ENCODE data around the gene RELL1. TPM values are rescaled to one million over a fixed set of nuclear protein-coding genes. Genes with fewer than 3 reads are reported as not detected.

Gene RELL1
- total RNA-seq, 2 experiments from 2014 or later: 53.5 to 62.3 TPM

- CTCF ChIA-PET (ENCODE audit: unreplicated experiment): no interaction called here
- no peaks in the 10 kb centered on the region for H3K9me3 ChIP-seq (ENCODE audit: low read length)
- no peak overlapping the region for H3K4me3 ChIP-seq (ENCODE audit: low read depth, low read length, poor library complexity, severe bottlenecking)
These were observed 52.0 kb downstream of the RELL1 start for GRCh38 chr4:37634180-37634579.

GRCh38 chr4:37632836-37633235, 53.3 kb downstream of the RELL1 start:
- no peak for DNase-seq (ENCODE audit: low spot score)
- CTCF ChIA-PET (ENCODE audit: unreplicated experiment): no interaction called here

More at GRCh38 chr4:37634180-37634579, 52.0 kb downstream of the RELL1 start:
- Histone ChIP-seq H3K4me1 (ENCODE audit: insufficient read depth, low read length, poor library complexity, severe bottlenecking) (no peaks in the 10 kb centered on the region), H3K27ac (ENCODE audit: low read depth, low read length, poor library complexity, severe bottlenecking) (no peak overlapping the region), H3K9me2 (ENCODE audit: insufficient read depth, low read length) (no peaks in the 10 kb centered on the region), H2AFZ (ENCODE audit: low read length) (no peak overlapping the region), H3K79me2 (ENCODE audit: insufficient read depth, low read depth, low read length) (no peaks in the 10 kb centered on the region), H3K4me2 (ENCODE audit: low read length) (no peak overlapping the region), H4K20me1 (ENCODE audit: insufficient read depth, low read length) (no peaks in the 10 kb centered on the region), H3K36me3 (ENCODE audit: insufficient read depth, low read length) (peaks cover 80% of the 10 kb centered on the region)
- DNase-seq (ENCODE audit: low spot score): no peak
- TF ChIP-seq, protein P1, sequence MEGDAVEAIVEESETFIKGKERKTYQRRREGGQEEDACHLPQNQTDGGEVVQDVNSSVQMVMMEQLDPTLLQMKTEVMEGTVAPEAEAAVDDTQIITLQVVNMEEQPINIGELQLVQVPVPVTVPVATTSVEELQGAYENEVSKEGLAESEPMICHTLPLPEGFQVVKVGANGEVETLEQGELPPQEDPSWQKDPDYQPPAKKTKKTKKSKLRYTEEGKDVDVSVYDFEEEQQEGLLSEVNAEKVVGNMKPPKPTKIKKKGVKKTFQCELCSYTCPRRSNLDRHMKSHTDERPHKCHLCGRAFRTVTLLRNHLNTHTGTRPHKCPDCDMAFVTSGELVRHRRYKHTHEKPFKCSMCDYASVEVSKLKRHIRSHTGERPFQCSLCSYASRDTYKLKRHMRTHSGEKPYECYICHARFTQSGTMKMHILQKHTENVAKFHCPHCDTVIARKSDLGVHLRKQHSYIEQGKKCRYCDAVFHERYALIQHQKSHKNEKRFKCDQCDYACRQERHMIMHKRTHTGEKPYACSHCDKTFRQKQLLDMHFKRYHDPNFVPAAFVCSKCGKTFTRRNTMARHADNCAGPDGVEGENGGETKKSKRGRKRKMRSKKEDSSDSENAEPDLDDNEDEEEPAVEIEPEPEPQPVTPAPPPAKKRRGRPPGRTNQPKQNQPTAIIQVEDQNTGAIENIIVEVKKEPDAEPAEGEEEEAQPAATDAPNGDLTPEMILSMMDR (conservative IDR thresholded peaks at IDR 0.05; ENCODE audit: low read length): no peak
- no peak for TF ChIP-seq EZH2phosphoT487 (IDR thresholded peaks at IDR 0.05; ENCODE audit: borderline replicate concordance, low read depth, low read length)
- BruUV-seq (replicated peaks): no TSS peak
- intact Hi-C loops (cut with micrococcal nuclease; ENCODE audit: unreplicated experiment): no loop called here
- POLR2A ChIA-PET: no interaction called here

GRCh38 chr4:37631551-37631950, 54.6 kb downstream of the RELL1 start:
- TF ChIP-seq EZH2phosphoT487 (IDR thresholded peaks at IDR 0.05; ENCODE audit: borderline replicate concordance, low read depth, low read length): no peak
- TF ChIP-seq, protein P1 (conservative IDR thresholded peaks at IDR 0.05; ENCODE audit: low read length): no peak
- BruUV-seq (replicated peaks): no TSS peak
- ChIA-PET POLR2A (interaction anchor here (0.6 kb wide), 2 partner anchors 18 to 41 kb away, joined by 3 read pairs; no protein-coding TSS in a partner anchor), CTCF (ENCODE audit: unreplicated experiment) (no interaction called here)
- no peak for DNase-seq (ENCODE audit: low spot score)
- Histone ChIP-seq H3K4me1 (ENCODE audit: insufficient read depth, low read length, poor library complexity, severe bottlenecking) (no peaks in the 10 kb centered on the region), H4K20me1 (ENCODE audit: insufficient read depth, low read length) (no peaks in the 10 kb centered on the region), H3K9me2 (ENCODE audit: insufficient read depth, low read length) (no peaks in the 10 kb centered on the region), H3K9me3 (ENCODE audit: low read length) (no peaks in the 10 kb centered on the region), H2AFZ (ENCODE audit: low read length) (no peak overlapping the region), H3K4me3 (ENCODE audit: low read depth, low read length, poor library complexity, severe bottlenecking) (no peak overlapping the region), H3K27ac (ENCODE audit: low read depth, low read length, poor library complexity, severe bottlenecking) (no peak overlapping the region), H3K36me3 (ENCODE audit: insufficient read depth, low read length) (peaks cover 86% of the 10 kb centered on the region), H3K79me2 (ENCODE audit: insufficient read depth, low read depth, low read length) (no peaks in the 10 kb centered on the region), H3K4me2 (ENCODE audit: low read length) (no peak overlapping the region)
- intact Hi-C loops (cut with micrococcal nuclease; ENCODE audit: unreplicated experiment): no loop called here

More at GRCh38 chr4:37632836-37633235, 53.3 kb downstream of the RELL1 start:
- intact Hi-C loops (cut with micrococcal nuclease; ENCODE audit: unreplicated experiment): no loop called here
- no TSS peak for BruUV-seq (replicated peaks)
- H3K36me3 ChIP-seq (ENCODE audit: insufficient read depth, low read length): peaks cover 84% of the 10 kb centered on the region
- POLR2A ChIA-PET: no interaction called here
- no peaks in the 10 kb centered on the region for H4K20me1 ChIP-seq (ENCODE audit: insufficient read depth, low read length)
- H3K4me3 ChIP-seq (ENCODE audit: low read depth, low read length, poor library complexity, severe bottlenecking): no peak overlapping the region
- no peak for TF ChIP-seq EZH2phosphoT487 (IDR thresholded peaks at IDR 0.05; ENCODE audit: borderline replicate concordance, low read depth, low read length)
- no peak overlapping the region for H2AFZ ChIP-seq (ENCODE audit: low read length)
- H3K27ac ChIP-seq (ENCODE audit: low read depth, low read length, poor library complexity, severe bottlenecking): no peak overlapping the region
- no peak overlapping the region for H3K4me2 ChIP-seq (ENCODE audit: low read length)
- no peaks in the 10 kb centered on the region for H3K9me3 ChIP-seq (ENCODE audit: low read length)
- H3K9me2 ChIP-seq (ENCODE audit: insufficient read depth, low read length): no peaks in the 10 kb centered on the region
- no peaks in the 10 kb centered on the region for H3K4me1 ChIP-seq (ENCODE audit: insufficient read depth, low read length, poor library complexity, severe bottlenecking)
- no peaks in the 10 kb centered on the region for H3K79me2 ChIP-seq (ENCODE audit: insufficient read depth, low read depth, low read length)
